Progenitor cell of endocrine pancreas (in vitro differentiated cells): ENCODE data around the gene KCNQ5. TPM values are rescaled to one million over a fixed set of nuclear protein-coding genes. Genes with fewer than 3 reads are reported as not detected.

ENCODE experiments used
- DNase-seq: peaks from one replicate; pipeline ENCODE4 v3.0.0; 2021; ENCODE audit warnings: low spot score; ENCODE audit not compliant: unreplicated experiment
- H3K27ac Mint-ChIP-seq: 2 replicates; pipeline ENCODE4 v1.8.0; 2021; ENCODE audit warnings: mild to moderate bottlenecking, moderate library complexity, mixed read lengths
- H3K27me3 Mint-ChIP-seq: 2 replicates; pipeline ENCODE4 v1.8.0; 2021; ENCODE audit warnings: mixed read lengths
- H3K36me3 Mint-ChIP-seq: 2 replicates; pipeline ENCODE4 v1.8.0; 2022; ENCODE audit warnings: mixed read lengths; ENCODE audit not compliant: insufficient read depth
- H3K4me1 Mint-ChIP-seq: 2 replicates; pipeline ENCODE4 v1.8.0; 2021; ENCODE audit warnings: low read depth, mixed read lengths
- H3K4me3 Mint-ChIP-seq: 2 replicates; pipeline ENCODE4 v1.8.0; 2021; ENCODE audit warnings: low read depth, mild to moderate bottlenecking, moderate library complexity, mixed read lengths
- H3K9me3 Mint-ChIP-seq: 2 replicates; pipeline ENCODE4 v1.8.0; 2021; ENCODE audit warnings: low read depth, mixed read lengths
- CTCF ChIP-seq: fragments of 200-600 bp; sonication (generic); IDR thresholded peaks from one replicate; pipeline ENCODE4 v1.5.0; 2021; ENCODE audit warnings: antibody characterized with exemption, mild to moderate bottlenecking; ENCODE audit not compliant: unreplicated experiment
- total RNA-seq: library from RNA; stranded (reverse); gene quantifications from 2 replicates; pipeline ENCODE4 v1.2.1, GENCODE V29; 2021

KCNQ5 gene
- total RNA-seq, 1 donor from 2014 or later, result 1.0 TPM

GRCh38 chr6:72826037-72826436, 204.2 kb downstream of the KCNQ5 start:
- Mint-ChIP-seq H3K36me3 (no peaks in the 10 kb centered on the region), H3K4me1 (no peaks in the 10 kb centered on the region), H3K27me3 (no peaks in the 10 kb centered on the region), H3K9me3 (no peaks in the 10 kb centered on the region), H3K4me3 (no peak overlapping the region), H3K27ac (no peak overlapping the region)
- DNase-seq, result no peak
- TF ChIP-seq CTCF, result no peak

GRCh38 chr6:72826744-72827438, 205.0 kb downstream of the KCNQ5 start:
- Mint-ChIP-seq H3K9me3 (no peaks in the 10 kb centered on the region), H3K36me3 (no peaks in the 10 kb centered on the region), H3K4me1 (no peaks in the 10 kb centered on the region), H3K27me3 (no peaks in the 10 kb centered on the region), H3K4me3 (no peak overlapping the region), H3K27ac (no peak overlapping the region)
- TF ChIP-seq CTCF, result no peak
- no peak for DNase-seq

- TF ChIP-seq CTCF, result no peak
- no peaks in the 10 kb centered on the region for H3K27me3 Mint-ChIP-seq
- H3K36me3 Mint-ChIP-seq, result no peaks in the 10 kb centered on the region
Measured at GRCh38 chr6:72828904-72829303, 207.0 kb downstream of the KCNQ5 start.

GRCh38 chr6:72832271-72832670, 210.4 kb downstream of the KCNQ5 start:
- H3K9me3 Mint-ChIP-seq, result no peaks in the 10 kb centered on the region
- DNase-seq, result no peak
- no peak for TF ChIP-seq CTCF
- H3K4me1 Mint-ChIP-seq, result no peaks in the 10 kb centered on the region
- H3K27ac Mint-ChIP-seq, result no peak overlapping the region
- H3K36me3 Mint-ChIP-seq, result no peaks in the 10 kb centered on the region
- no peak overlapping the region for H3K4me3 Mint-ChIP-seq
- no peaks in the 10 kb centered on the region for H3K27me3 Mint-ChIP-seq

More at GRCh38 chr6:72828904-72829303, 207.0 kb downstream of the KCNQ5 start:
- H3K4me1 Mint-ChIP-seq, result no peaks in the 10 kb centered on the region
- DNase-seq, result no peak
- H3K27ac Mint-ChIP-seq, result no peak overlapping the region
- H3K4me3 Mint-ChIP-seq, result no peak overlapping the region
- H3K9me3 Mint-ChIP-seq, result no peaks in the 10 kb centered on the region

GRCh38 chr6:72835749-72836148, 213.9 kb downstream of the KCNQ5 start:
- DNase-seq, result no peak
- H3K4me1 Mint-ChIP-seq, result no peaks in the 10 kb centered on the region
- H3K36me3 Mint-ChIP-seq, result no peaks in the 10 kb centered on the region
- H3K27me3 Mint-ChIP-seq, result no peaks in the 10 kb centered on the region
- no peak overlapping the region for H3K4me3 Mint-ChIP-seq
- no peak overlapping the region for H3K27ac Mint-ChIP-seq
- H3K9me3 Mint-ChIP-seq, result no peaks in the 10 kb centered on the region
- no peak for TF ChIP-seq CTCF
